Activated T-cell treated with anti-CD3 and anti-CD28 coated beads, Interleukin-2, amount 50 U/mL, for 1 hour (primary cell): Measurements from ENCODE around the gene FIGNL2.

Experiments
- DNase-seq: peaks from one replicate; pipeline ENCODE4 v3.0.0-alpha.2; 2020

Gene FIGNL2

GRCh38 chr12:51852404-51853137 lies 4.1 kb upstream of the FIGNL2 start:
- no peak for DNase-seq

- no peak for DNase-seq
Measured at GRCh38 chr12:51851413-51852124, 3.1 kb upstream of the FIGNL2 start.

- DNase-seq: no peak
Measured at GRCh38 chr12:51850965-51851299, 2.4 kb upstream of the FIGNL2 start.

GRCh38 chr12:51850081-51850964 lies 1.8 kb upstream of the FIGNL2 start:
- DNase-seq: no peak

- no peak for DNase-seq
Measured at GRCh38 chr12:51848841-51849735, 570 bp upstream of the FIGNL2 start.

GRCh38 chr12:51847643-51848325 lies 734 bp downstream of the FIGNL2 start:
- peak; percentile 35 for DNase-seq

GRCh38 chr12:51846911-51847642 lies 1.4 kb downstream of the FIGNL2 start:
- peak; percentile 47 for DNase-seq

- no peak for DNase-seq
Measured at GRCh38 chr12:51846271-51846691, 2.2 kb downstream of the FIGNL2 start.

GRCh38 chr12:51845482-51845881 lies 3.0 kb downstream of the FIGNL2 start:
- no peak for DNase-seq

- DNase-seq: no peak
Measured at GRCh38 chr12:51844854-51845253, 3.7 kb downstream of the FIGNL2 start.

GRCh38 chr12:51841727-51842126 lies 6.8 kb downstream of the FIGNL2 start:
- DNase-seq: no peak

- DNase-seq: no peak
Measured at GRCh38 chr12:51840966-51841365, 7.6 kb downstream of the FIGNL2 start.

- no peak for DNase-seq
Measured at GRCh38 chr12:51839310-51839947, 9.1 kb downstream of the FIGNL2 start.

- no peak for DNase-seq
Measured at GRCh38 chr12:51838762-51839161, 9.8 kb downstream of the FIGNL2 start.

- no peak for DNase-seq
Measured at GRCh38 chr12:51838036-51838435, 10.5 kb downstream of the FIGNL2 start.

GRCh38 chr12:51837286-51837685 lies 11.2 kb downstream of the FIGNL2 start:
- no peak for DNase-seq

GRCh38 chr12:51836827-51837173 lies 11.7 kb downstream of the FIGNL2 start:
- DNase-seq: no peak

GRCh38 chr12:51836041-51836826 lies 12.3 kb downstream of the FIGNL2 start:
- DNase-seq: no peak

- DNase-seq: no peak
Measured at GRCh38 chr12:51834411-51834810, 14.1 kb downstream of the FIGNL2 start.
